Vagina (tissue), 2 donors: ENCODE measurements around the gene DMAC2.

ENCODE experiments used
- CTCF ChIP-seq, 3 experiments: fragments of 450-650 bp in 2 of 3; fragments of 200-600 bp in 1 of 3; sonication (generic) in 1 of 3; IDR thresholded peaks; one replicate each; pipeline ENCODE4 v1.5.1; 2017 to 2019; ENCODE audit warnings: antibody characterized with exemption in 3 of 3, mild to moderate bottlenecking in 2 of 3, moderate library complexity in 2 of 3
- POLR2A ChIP-seq, 2 donors: fragments of 450-650 bp; IDR thresholded peaks; one replicate each; pipeline ENCODE4 v1.6.1; 2017; ENCODE audit warnings: antibody characterized with exemption in 2 of 2, mild to moderate bottlenecking in 2 of 2, moderate library complexity in 2 of 2
- POLR2AphosphoS5 ChIP-seq, 2 donors: sonication (generic); formaldehyde crosslinking; IDR thresholded peaks; one replicate each; pipeline ENCODE4 v1.9.0; 2017; ENCODE audit warnings: antibody characterized with exemption in 2 of 2, mild to moderate bottlenecking in 2 of 2, low read depth in 1 of 2; ENCODE audit not compliant: insufficient read depth in 1 of 2

- TF ChIP-seq POLR2A (IDR thresholded peaks at IDR 0.05) = no peak
- TF ChIP-seq CTCF (IDR thresholded peaks at IDR 0.05) = no peak
- TF ChIP-seq POLR2AphosphoS5 (IDR thresholded peaks at IDR 0.05; ENCODE audit: insufficient read depth in 1 of 2, low read depth in 1 of 2) = no peak
Observed at GRCh38 chr19:41452584-41453275, 13.0 kb upstream of the DMAC2 start.
